Effector memory CD4-positive, alpha-beta T cell (primary cell): ENCODE data around the gene PKN3.
"Not testable (repeated sequence)": the region's sequence is repeated elsewhere in the genome, so short reads cannot be mapped to it uniquely, and the experiment has no call there.

Experiments
- DNase-seq, 3 donors: peaks; one replicate each; pipeline ENCODE4 v3.0.0-alpha.2; 2020
- H3K27ac ChIP-seq: 2 replicates; pipeline ENCODE4 v1.7.0; 2013; ENCODE audit warnings: mild to moderate bottlenecking, low read length, moderate library complexity; ENCODE audit not compliant: insufficient read depth, poor library complexity, severe bottlenecking
- H3K27me3 ChIP-seq: replicated peaks from 2 replicates; pipeline ENCODE4 v1.7.0; 2013; ENCODE audit warnings: mild to moderate bottlenecking, low read length; ENCODE audit not compliant: insufficient read depth, control insufficient read depth, poor library complexity, severe bottlenecking
- H3K36me3 ChIP-seq: 2 replicates; pipeline ENCODE4 v1.7.0; 2013; ENCODE audit warnings: mild to moderate bottlenecking, low read length, moderate library complexity; ENCODE audit not compliant: control insufficient read depth, insufficient read depth
- H3K4me1 ChIP-seq: 2 replicates; pipeline ENCODE4 v1.7.0; 2013; ENCODE audit warnings: low read length, mild to moderate bottlenecking; ENCODE audit not compliant: control insufficient read depth, insufficient read depth, poor library complexity, severe bottlenecking
- H3K4me3 ChIP-seq: 2 replicates; pipeline ENCODE4 v1.7.0; 2013; ENCODE audit warnings: low read length, low read depth, mild to moderate bottlenecking; ENCODE audit not compliant: insufficient read depth, poor library complexity, severe bottlenecking
- H3K9me3 ChIP-seq: 2 replicates; pipeline ENCODE4 v1.7.0; 2013; ENCODE audit warnings: mild to moderate bottlenecking, low read length, moderate library complexity; ENCODE audit not compliant: control insufficient read depth

The PKN3 gene

GRCh38 chr9:128690684-128691034, 11.6 kb upstream of the PKN3 start:
- Histone ChIP-seq H3K36me3 (peaks cover 33% of the 10 kb centered on the region), H3K9me3 (no peaks in the 10 kb centered on the region), H3K27me3 (no peaks in the 10 kb centered on the region), H3K27ac (peak overlapping the region; percentile 68), H3K4me1 (peaks cover 24% of the 10 kb centered on the region), H3K4me3 (peak overlapping the region; percentile 60)
- no peak for DNase-seq

GRCh38 chr9:128693738-128694137, 8.6 kb upstream of the PKN3 start:
- peaks cover 37% of the 10 kb centered on the region for H3K36me3 ChIP-seq
- H3K4me1 ChIP-seq, DNase-seq, H3K4me3 ChIP-seq, H3K27ac ChIP-seq, H3K9me3 ChIP-seq, H3K27me3 ChIP-seq: not testable (repeated sequence)

GRCh38 chr9:128694344-128694743, 8.0 kb upstream of the PKN3 start:
- peaks cover 37% of the 10 kb centered on the region for H3K36me3 ChIP-seq
- H3K27ac ChIP-seq: no peak overlapping the region
- no peaks in the 10 kb centered on the region for H3K27me3 ChIP-seq
- no peaks in the 10 kb centered on the region for H3K9me3 ChIP-seq
- peaks cover 8% of the 10 kb centered on the region for H3K4me1 ChIP-seq
- H3K4me3 ChIP-seq: no peak overlapping the region
- DNase-seq: no peak

GRCh38 chr9:128696923-128697707, 5.2 kb upstream of the PKN3 start:
- H3K36me3 ChIP-seq: peaks cover 28% of the 10 kb centered on the region
- H3K27me3 ChIP-seq: no peaks in the 10 kb centered on the region
- no peaks in the 10 kb centered on the region for H3K9me3 ChIP-seq
- H3K4me1 ChIP-seq: peaks cover 3% of the 10 kb centered on the region
- H3K27ac ChIP-seq: no peak overlapping the region
- no peak overlapping the region for H3K4me3 ChIP-seq
- no peak for DNase-seq

GRCh38 chr9:128699096-128699795, 3.1 kb upstream of the PKN3 start:
- H3K27ac ChIP-seq, H3K36me3 ChIP-seq, H3K9me3 ChIP-seq, H3K27me3 ChIP-seq, H3K4me3 ChIP-seq, DNase-seq: not testable (repeated sequence)
- H3K4me1 ChIP-seq: peaks cover 11% of the 10 kb centered on the region

GRCh38 chr9:128701227-128701854, 962 bp upstream of the PKN3 start:
- Histone ChIP-seq H3K4me3 (no peak overlapping the region), H3K4me1 (peaks cover 11% of the 10 kb centered on the region), H3K36me3 (no peaks in the 10 kb centered on the region), H3K9me3 (no peaks in the 10 kb centered on the region), H3K27ac (no peak overlapping the region), H3K27me3 (no peaks in the 10 kb centered on the region)
- no peak for DNase-seq

- H3K9me3 ChIP-seq: no peaks in the 10 kb centered on the region
- H3K27me3 ChIP-seq: no peaks in the 10 kb centered on the region
- H3K27ac ChIP-seq: peak overlapping the region; percentile 18
- peak overlapping the region; percentile 68 for H3K4me3 ChIP-seq
- peaks cover 11% of the 10 kb centered on the region for H3K4me1 ChIP-seq
- H3K36me3 ChIP-seq: no peaks in the 10 kb centered on the region
- no peak for DNase-seq
These were observed 779 bp downstream of the PKN3 start for GRCh38 chr9:128702949-128703615.

GRCh38 chr9:128703616-128704355, 1.5 kb downstream of the PKN3 start:
- no peak for DNase-seq
- Histone ChIP-seq H3K4me1 (peaks cover 11% of the 10 kb centered on the region), H3K9me3 (no peaks in the 10 kb centered on the region), H3K27ac (no peak overlapping the region), H3K36me3 (no peaks in the 10 kb centered on the region), H3K4me3 (peak overlapping the region; percentile 68), H3K27me3 (no peaks in the 10 kb centered on the region)

GRCh38 chr9:128704356-128704670, 2.0 kb downstream of the PKN3 start:
- H3K36me3 ChIP-seq: no peaks in the 10 kb centered on the region
- H3K27ac ChIP-seq: no peak overlapping the region
- no peak overlapping the region for H3K4me3 ChIP-seq
- no peaks in the 10 kb centered on the region for H3K9me3 ChIP-seq
- DNase-seq: no peak
- peaks cover 11% of the 10 kb centered on the region for H3K4me1 ChIP-seq
- H3K27me3 ChIP-seq: no peaks in the 10 kb centered on the region
